HepG2 (cell line): ENCODE results near the gene SLC16A6.

Experiments used
- ATF6 ChIP-seq: sonication (generic); formaldehyde crosslinking; conservative IDR thresholded peaks from 2 replicates; pipeline ENCODE4 v1.4.0; 2020; ENCODE audit warnings: missing genetic modification reagents
- TF ChIP-seq, protein P1 (sequence below): sonication (generic); formaldehyde crosslinking; IDR thresholded peaks from 2 replicates; pipeline ENCODE4 v1.5.0; 2020; ENCODE audit warnings: mild to moderate bottlenecking, missing genetic modification reagents, moderate library complexity
- TF ChIP-seq, protein P2 (sequence below): sonication (generic); formaldehyde crosslinking; IDR thresholded peaks from 2 replicates; pipeline ENCODE4 v1.9.0; 2021; ENCODE audit warnings: missing genetic modification reagents, borderline replicate concordance
- TF ChIP-seq, protein P3 (sequence below): IDR thresholded peaks from 2 replicates; pipeline ENCODE4 v1.6.1; 2016; ENCODE audit warnings: control low read depth

GRCh38 chr17:68289936-68290267, 1.0 kb downstream of the SLC16A6 start:
- TF ChIP-seq, protein P1, sequence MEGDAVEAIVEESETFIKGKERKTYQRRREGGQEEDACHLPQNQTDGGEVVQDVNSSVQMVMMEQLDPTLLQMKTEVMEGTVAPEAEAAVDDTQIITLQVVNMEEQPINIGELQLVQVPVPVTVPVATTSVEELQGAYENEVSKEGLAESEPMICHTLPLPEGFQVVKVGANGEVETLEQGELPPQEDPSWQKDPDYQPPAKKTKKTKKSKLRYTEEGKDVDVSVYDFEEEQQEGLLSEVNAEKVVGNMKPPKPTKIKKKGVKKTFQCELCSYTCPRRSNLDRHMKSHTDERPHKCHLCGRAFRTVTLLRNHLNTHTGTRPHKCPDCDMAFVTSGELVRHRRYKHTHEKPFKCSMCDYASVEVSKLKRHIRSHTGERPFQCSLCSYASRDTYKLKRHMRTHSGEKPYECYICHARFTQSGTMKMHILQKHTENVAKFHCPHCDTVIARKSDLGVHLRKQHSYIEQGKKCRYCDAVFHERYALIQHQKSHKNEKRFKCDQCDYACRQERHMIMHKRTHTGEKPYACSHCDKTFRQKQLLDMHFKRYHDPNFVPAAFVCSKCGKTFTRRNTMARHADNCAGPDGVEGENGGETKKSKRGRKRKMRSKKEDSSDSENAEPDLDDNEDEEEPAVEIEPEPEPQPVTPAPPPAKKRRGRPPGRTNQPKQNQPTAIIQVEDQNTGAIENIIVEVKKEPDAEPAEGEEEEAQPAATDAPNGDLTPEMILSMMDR (CRISPR knock-in tag): no peak
- no peak for TF ChIP-seq ATF6 (CRISPR knock-in tag)
- TF ChIP-seq, protein P2, sequence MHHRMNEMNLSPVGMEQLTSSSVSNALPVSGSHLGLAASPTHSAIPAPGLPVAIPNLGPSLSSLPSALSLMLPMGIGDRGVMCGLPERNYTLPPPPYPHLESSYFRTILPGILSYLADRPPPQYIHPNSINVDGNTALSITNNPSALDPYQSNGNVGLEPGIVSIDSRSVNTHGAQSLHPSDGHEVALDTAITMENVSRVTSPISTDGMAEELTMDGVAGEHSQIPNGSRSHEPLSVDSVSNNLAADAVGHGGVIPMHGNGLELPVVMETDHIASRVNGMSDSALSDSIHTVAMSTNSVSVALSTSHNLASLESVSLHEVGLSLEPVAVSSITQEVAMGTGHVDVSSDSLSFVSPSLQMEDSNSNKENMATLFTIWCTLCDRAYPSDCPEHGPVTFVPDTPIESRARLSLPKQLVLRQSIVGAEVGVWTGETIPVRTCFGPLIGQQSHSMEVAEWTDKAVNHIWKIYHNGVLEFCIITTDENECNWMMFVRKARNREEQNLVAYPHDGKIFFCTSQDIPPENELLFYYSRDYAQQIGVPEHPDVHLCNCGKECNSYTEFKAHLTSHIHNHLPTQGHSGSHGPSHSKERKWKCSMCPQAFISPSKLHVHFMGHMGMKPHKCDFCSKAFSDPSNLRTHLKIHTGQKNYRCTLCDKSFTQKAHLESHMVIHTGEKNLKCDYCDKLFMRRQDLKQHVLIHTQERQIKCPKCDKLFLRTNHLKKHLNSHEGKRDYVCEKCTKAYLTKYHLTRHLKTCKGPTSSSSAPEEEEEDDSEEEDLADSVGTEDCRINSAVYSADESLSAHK (CRISPR knock-in tag): no peak
- TF ChIP-seq, protein P3, sequence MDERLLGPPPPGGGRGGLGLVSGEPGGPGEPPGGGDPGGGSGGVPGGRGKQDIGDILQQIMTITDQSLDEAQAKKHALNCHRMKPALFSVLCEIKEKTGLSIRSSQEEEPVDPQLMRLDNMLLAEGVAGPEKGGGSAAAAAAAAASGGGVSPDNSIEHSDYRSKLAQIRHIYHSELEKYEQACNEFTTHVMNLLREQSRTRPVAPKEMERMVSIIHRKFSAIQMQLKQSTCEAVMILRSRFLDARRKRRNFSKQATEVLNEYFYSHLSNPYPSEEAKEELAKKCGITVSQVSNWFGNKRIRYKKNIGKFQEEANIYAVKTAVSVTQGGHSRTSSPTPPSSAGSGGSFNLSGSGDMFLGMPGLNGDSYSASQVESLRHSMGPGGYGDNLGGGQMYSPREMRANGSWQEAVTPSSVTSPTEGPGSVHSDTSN (CRISPR knock-in tag): no peak
